Kidney capillary endothelial cell (primary cell): ENCODE results near the gene LNX2.

Experiments used
- DNase-seq: peaks from one replicate; pipeline ENCODE4 v3.0.0-alpha.2; 2018; ENCODE audit warnings: low spot score

Gene LNX2

DNA sequence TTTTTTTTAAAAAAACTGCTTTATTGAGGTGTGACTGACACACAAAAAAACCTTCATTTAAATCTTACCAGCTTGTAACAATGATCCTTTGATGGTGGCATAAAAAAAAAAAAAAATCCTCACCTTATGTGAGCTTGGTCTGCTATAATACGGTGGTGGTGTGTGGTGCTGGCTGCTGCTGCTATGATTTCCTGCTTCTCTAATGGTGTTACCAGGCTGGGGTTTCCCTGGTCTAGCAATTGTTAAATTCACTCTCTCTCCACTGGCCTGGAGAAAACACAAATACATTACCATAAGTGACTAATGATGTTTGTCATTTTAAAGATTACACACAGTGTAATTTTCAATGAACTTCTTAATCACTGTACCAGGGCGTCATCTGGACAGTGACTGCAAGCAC lies 60.6 kb downstream of the LNX2 start:
- DNase-seq = no peak

DNA sequence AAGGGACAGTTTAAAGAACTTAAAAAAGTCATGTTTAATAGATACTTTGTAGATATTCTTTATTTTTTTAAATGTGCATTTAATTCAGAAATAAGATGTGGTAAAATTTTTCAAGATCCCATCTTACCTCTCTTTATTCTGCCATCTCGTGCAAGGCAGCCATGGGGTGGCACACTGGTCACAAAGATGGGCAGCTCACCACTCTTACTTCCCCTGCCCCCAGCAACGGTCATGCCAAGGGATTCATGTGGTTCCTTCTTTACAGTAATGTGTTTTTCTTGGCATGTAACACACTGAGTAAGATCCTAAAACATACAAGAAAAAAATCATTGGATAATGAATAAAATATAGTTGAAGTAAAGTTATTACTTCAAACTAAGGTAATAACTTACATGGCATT lies 64.2 kb downstream of the LNX2 start:
- DNase-seq = no peak

DNA sequence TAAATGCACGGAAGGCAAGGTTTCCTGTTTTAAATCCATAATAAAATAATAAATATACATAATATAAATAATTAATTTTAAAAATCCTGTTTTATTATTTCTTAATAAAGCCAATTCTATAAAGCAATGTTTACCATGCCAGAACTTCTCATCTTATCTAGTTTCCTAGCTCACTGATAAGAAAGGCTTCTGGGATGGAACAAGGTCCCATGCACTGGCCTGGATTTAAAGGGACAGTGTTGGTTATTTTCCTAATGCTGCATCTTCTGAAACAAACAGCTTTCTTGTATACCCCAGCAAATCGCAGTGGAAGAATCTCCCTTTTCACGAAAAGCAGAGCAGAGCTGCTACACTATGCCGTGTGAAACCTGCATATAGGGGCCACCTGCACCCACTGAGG lies 68.8 kb downstream of the LNX2 start:
- no peak for DNase-seq

DNA sequence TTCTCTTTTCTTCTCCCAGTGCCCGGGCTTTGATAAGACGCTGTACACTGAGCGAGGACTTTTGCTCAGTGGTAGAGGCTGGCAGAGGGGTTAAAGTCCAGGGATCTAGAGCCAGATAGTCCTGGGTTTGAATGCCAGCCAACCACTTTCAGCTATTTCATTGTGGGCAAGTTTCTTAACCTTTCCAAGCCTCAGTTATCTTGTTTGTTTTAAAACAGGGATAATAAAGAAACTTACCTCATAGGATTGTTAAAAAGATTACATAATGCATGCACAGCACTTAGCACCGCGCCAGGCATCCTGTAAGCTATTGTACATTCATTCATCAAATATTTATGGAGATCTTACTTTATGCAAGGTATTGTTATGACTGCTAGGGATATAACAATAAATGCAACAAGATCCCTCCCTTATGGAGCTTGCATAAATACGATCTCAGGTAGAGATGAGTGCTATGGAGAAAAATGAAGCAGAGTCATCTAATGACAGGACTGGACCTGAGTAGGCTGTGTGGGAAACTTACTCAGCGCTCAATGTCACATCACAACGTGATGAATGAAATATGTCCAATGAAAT lies 70.8 kb downstream of the LNX2 start:
- DNase-seq = no peak

DNA sequence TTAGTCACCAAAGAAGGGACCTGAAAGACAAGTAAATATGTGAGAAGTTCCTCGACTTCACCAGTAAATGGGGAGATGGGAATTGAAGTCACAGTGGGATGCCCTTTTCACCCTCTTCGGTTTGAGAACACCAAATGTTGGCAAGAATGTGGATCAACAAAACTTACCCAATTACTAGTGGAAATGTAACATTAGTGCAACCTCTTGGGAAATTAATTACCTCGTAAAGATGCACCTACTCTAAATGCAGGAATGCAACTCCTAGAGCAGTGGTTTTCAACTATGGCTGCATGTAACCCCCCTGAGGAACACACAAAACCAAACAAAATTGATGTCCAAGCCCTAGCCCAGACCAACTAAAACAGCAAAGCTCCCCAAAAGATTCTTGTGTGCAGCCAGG lies 78.1 kb downstream of the LNX2 start:
- DNase-seq = no peak

DNA sequence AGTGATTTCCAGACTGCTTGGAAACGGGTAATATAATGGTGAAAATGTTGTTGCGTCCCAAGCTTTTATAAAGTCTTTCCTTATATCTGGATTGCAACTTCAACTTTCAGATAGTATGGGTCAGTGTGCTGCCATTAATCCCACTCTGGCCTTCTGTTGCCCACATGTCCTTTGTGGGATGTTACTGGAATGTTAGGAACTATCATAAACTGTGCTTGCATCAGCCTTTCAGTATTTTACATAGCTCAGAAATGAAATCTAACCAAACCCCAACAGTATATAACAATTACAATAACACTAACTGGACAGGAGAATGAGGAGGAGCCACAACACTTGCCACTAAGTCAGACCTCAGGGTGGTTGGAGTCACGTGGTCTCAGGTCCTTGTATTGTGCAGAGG lies 78.9 kb downstream of the LNX2 start:
- DNase-seq = no peak

DNA sequence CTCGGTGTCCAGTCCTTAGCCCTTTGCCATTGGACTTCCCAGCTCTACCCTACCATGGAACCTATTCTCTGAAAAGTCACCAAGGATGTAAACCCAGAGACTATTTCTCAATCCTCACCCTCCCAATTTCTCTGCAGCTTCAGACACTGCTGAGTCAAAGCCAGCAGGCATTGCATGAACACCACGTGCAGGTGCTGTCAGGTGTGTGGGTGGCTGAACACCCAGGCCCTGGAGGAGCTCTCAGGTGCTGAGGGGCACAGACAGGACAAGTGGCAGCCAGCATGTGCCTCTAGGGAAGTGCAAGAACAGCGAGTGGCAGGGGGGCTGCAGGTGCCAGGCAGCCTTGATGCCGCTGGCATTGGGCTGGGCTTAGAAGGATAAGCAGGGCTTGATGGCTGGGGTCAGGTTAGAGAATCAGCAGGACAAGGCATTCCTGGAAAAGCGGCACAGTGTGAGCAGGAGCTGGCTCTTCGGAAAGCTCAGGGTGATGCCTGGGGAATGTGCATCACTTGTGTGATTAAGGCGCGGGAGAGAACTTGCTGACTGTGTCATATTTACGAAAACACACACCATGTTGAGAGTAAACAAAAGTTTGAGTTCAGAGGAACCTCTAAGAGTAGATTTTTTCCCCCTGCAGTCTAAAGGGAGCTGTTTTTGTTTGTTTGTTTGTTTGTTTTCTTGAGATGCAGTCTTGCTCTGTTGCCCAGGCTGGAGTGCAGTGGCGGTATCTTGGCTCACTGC lies 83.8 kb downstream of the LNX2 start:
- no peak for DNase-seq

DNA sequence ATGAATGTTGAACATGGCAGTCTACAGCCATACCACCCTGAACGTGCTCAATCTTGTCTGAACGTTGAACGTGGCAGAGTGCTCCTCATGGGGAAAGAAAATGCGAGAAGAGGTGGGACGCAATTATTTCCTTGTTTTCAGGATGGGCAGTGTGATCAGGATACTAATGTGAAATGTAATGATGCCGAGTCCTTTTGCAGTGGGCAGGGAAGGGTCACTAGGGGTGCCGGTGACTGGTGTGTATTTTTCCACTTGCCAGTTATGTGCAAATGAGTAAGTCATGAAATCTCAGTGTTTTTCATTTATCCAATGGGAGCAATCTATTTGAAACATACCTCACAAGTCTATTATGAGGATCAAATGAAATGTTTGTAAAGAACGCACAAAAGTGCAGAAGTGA lies 84.8 kb downstream of the LNX2 start:
- DNase-seq = no peak

DNA sequence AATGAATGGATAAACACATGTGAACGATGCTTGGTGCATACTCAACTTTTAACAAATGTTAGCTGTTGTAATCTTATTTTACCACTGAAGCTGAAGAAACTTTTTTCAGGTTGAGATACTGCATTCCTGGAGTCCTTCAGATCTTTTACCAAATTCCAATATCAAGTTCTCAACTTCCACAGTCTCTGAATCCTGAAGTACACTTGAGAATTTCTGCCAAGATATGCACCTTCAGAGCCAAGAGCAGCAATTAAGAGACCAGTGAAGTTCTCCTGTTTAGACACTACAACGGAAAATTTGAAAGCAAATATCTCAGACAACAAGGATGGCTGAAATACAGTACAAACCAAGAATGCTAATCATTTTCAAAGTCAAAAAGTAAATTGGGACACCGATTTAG lies 85.3 kb downstream of the LNX2 start:
- DNase-seq = no peak

DNA sequence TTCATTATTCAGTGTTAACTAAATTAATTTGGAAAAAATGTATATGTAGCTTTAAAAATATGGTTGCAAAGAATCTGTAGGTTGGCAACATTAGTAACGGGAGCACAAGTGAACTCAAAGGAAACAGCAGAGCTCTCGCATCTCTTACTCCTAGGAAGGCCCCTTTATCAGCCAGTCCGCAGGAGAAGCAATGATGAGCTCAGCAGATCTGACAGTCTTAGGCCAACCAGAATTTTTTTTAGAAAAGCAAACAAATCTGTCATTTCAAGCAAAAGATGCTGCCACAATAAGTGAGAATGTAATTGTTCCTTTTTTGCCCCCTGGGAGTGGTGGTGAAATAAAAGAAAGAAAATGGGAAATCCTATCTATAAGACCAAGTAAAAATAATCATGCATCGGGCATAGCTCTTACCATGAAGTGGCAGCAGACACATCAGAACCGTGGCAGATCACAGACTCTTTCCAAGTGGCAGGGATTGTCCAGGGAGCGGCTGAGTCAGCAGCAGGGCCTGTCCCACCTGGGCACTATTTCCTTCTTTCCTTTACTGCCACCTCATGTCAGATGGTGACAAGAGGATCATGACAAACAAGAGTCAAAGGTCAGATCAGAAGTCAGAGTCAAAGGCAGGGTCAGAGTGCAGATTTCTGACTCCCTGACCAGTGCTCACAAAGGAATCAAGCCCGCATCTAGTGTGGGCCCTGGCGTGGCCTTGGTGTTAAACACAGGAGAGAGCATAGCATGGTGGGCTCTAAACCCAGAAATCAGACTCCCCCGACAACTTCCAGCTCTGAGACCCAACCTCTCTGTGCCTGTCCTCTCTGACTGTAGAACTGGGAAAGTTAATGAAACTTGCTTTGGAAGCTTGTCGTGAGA lies 86.0 kb downstream of the LNX2 start:
- DNase-seq = no peak

DNA sequence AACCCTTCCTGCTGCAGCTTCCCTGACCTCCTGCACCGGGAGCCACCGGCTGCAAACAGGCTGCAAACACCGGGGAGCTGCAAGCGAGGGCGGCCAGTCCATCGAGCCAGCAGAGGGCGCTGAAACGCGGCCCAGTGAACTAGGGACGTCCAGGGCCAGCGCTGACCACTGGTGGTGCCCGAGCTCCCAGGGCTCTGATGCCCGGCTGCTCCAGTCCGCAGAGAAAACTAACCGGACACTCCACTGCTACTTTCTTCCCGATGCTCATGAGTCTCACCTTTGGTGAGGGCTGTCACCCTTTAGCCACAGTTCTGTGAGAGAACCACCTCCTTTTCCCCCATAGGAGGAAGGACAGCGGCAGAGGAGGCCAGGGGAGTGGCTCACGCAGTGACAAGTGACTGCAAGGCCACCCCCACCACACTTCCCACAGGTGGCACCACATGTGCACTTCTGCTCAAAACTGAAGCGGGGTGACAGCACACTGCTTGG lies 87.1 kb downstream of the LNX2 start:
- DNase-seq = peak; percentile 63

DNA sequence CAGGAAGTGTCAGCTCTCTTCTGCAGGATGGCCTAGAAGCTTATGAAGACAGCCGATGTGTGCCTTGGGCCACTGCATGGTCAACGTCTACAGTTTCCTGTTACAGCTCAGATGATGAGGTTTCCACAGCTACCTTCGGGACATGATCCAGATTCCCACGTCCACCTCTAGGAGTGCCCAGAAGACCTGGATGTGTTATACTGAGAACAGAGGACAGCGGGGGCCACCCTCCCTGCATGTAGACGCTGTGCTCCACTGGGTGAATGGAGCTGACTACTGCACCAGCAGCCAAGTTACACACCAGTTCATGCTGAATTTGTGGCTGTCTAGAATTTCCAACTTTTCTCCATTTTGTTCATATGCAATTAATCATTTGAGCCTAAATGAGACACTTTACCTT lies 91.4 kb downstream of the LNX2 start:
- no peak for DNase-seq

DNA sequence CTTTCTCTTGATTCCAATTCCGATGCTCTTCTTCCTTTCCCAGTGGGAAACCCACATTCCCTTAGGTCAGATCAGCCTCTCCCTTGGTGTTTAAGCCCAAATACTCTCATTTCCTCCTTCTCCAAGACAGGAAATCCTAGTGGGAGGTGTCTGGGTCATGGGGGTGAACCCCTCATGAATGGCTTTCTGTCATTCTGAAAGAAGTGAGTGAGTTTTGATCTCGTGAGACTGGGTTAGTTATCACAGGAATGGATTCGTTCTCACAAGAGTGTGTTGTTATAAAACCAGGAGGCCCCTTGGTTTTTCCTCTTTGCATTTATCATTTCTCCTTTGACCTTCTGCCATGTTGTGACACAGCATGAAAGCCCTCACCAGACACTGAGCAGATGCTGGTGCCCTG lies 93.8 kb downstream of the LNX2 start:
- DNase-seq = peak; percentile 1

DNA sequence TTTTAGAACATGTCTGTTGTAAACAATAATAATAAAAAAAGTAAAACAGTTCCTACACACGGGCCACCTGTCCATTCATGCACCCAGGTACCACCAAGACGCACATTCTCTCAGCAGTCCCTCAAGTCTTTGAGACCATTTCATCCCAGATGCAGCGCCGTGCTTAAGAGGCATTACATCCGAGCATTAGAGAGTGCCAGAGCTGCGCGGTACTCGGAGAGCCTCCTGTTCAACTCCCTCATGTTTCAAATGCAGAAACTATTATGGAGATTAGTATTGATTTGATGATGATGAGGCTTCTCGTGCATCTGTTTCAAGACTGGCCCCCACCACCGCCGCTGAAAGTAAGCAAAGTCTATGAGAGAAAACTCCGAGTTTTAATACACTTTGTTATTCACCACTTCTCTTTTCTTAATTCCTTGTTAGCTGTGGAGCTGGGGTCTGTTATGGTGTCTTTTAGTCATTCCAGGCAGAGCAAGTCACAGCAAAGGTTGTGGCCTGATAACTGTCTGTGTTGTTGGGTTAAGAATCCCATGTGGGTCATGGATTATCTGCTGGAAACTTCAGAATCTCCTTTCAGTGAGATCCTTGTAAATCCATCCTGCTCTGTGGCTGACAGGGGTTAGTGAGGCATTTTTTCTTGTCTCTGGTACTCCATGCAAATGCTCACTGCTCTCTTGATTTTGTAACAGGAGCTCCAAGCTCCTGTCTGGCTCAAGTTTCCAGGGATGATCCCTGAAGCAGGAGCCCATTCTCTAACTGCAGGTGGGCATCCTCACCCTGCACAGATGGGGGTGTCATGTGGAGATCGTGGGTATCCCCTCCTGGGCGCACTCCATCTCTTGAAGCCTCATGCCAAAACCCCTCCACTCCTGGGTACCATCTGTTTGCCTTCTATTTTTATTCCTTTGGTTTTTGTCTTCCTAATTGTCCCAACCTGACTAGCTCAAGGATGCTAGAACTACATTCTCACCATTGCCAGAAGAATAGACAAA lies 95.1 kb downstream of the LNX2 start:
- DNase-seq = no peak

DNA sequence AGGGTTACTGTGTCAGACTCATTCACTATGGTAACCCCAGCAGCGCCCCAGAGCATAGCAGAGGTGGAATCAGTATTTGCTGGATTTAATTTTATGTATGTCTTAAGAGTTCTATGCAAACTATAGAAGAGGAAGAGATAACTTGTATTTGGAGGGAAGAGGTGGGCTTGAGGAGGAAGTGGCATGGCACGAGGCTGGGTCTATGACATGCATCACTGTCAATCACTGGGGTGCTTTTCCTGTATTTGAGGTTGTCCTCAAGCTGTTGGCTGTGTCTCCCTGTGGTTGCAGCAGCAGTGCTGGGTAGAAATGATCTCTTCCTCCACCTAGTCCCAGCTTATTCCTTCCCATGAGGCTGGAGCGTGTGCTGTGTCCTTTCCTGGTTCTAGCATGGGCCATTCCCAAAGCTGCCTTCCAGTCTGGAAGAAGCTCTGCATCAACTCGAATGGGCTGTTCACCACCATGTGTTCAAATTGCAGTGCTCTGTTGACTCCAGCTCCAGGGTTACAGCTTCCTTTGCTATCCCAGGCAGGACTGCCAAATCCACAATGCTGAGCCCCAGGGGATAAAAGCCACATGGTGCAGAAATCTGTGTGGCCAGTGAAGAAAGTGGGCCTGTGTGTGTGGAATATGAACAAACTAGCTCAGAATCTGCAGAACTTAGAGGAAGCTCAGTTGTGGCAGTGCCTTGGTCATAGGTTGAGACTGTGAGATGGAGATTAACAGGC lies 96.8 kb downstream of the LNX2 start:
- DNase-seq = no peak

DNA sequence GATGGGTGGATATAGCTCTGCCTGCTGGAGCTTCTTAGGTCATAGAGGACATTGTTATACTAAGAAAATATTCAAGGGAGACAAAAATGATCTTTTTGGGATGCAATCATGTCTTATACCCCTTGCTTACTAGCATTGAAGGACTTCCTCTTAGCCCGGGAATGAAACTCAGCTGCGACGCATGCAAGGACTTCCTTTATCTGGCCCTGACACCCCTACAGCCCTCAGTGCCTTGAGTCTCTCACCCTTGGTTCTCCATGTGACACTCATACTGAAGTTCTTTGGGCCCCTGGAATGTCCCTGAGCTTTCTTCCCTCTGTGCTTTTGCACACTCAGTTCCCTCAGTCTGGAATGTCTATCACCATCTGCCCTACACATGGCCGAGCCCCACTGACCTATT lies 97.5 kb downstream of the LNX2 start:
- DNase-seq = no peak

DNA sequence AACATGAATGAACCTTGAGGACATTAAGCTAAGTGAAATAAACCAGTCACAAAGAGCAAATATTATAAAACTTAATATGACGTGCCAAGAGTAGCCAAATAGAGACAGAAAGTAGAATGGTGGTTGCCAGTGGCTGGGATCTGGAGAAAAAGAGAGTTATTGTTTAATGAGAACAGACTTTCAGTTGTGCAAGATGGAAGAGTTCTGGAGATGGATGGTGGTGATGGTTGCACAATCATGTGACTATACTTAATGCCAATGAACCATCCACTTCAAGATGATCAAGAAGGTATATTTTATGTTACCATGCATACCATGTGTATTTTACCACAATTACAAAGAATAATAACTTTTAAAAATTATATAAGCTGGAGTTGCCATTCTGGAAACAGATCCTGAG lies 104.2 kb downstream of the LNX2 start:
- no peak for DNase-seq

DNA sequence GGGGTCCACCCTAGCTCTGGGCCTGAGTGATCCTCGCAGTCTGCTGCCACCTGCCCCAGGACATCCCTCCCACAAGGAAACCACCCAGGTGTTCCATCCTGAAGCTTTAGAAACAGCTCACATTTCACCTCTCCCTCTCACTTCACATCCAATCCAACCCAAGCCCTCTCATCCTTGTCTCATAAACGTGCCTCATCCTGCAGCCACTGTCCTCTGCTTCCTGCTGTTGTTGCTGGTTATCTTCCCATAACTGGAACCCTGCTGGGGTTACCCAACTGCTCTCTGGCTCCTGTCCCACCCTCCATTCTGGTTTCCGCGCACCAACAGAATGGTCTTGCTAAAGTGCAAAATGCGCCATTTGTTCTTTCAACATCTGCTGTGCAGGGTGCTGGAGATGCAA lies 110.2 kb downstream of the LNX2 start:
- DNase-seq = no peak

DNA sequence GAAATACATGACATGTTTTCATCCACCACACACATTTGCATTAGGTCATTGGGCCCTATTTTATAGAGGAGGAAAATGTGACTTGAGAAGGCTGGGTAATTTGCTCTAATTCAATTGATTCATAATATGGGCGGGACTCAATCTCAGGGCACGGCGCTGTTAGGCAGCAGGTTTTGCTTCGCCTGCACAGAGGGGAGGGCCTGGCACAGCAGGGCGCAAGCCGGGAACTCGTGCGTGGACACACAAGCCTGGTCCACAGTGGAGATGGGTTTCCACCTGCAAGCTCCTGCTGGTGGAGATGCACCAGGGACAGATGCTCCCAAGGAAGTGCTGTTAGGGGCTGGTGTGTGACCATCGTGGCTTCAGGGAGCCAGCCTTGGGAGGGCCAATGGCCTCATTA lies 111.5 kb downstream of the LNX2 start:
- DNase-seq = no peak

DNA sequence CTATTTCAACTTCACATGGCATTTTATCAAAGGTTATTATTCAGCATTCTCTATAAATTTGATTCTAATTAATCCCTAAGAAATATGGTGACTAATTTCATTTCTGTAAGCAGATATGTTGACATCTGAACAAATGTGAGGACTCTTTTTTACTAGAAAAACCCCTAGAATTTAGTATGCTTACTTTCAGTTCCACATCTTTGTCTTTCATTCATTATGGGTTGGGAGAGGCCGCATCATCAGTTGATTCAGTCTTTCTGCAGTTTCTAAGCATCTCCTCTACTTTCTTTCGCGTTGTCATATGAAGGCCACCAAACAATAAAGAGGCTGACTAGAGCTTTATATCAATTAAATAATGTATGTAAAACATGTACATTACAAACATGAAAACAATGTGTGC lies 114.5 kb downstream of the LNX2 start:
- no peak for DNase-seq

DNA sequence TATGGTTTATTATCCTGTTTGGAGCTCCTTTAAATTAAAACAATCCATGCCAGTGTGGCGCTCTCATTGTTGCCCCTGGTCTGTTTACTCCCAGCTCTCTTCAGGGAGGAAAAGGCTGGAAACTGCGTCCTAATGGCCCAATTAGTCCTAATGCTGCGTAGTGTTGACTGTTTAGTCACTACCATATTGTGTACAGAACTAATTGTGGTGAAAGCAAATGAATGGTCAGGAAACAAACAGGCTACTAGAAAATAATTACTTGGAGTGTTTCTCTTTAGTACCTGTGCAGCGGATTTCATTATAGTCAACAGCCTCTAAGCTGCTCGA lies 115.5 kb downstream of the LNX2 start:
- DNase-seq = no peak
